Measurements from ENCODE around the gene FAHD2B. TPM values are rescaled to one million over a fixed set of nuclear protein-coding genes. Genes with fewer than 3 reads are reported as not detected.
"Not testable (repeated sequence)": the region's sequence is repeated elsewhere in the genome, so short reads cannot be mapped to it uniquely, and the experiment has no call there.

The FAHD2B gene
- total RNA-seq, 2 donors from 2014 or later, result 20.8 to 22.9 TPM

- DNase-seq (ENCODE audit: low spot score), result no peak
- Histone ChIP-seq H3K27ac (no peak overlapping the region), H3K4me1 (no peaks in the 10 kb centered on the region), H3K4me3 (no peak overlapping the region), H3K9me3 (no peaks in the 10 kb centered on the region), H3K36me3 (no peaks in the 10 kb centered on the region), H3K27me3 (no peaks in the 10 kb centered on the region)
- no peak for TF ChIP-seq CTCF (IDR thresholded peaks at IDR 0.05)
Measured at GRCh38 chr2:97068074-97068473, 26.6 kb downstream of the FAHD2B start.

- no peaks in the 10 kb centered on the region for H3K9me3 ChIP-seq
Measured at GRCh38 chr2:97067279-97068004, 27.2 kb downstream of the FAHD2B start.

GRCh38 chr2:97066030-97066429, 28.7 kb downstream of the FAHD2B start:
- not testable (repeated sequence) for H3K9me3 ChIP-seq; H3K4me1 ChIP-seq; H3K36me3 ChIP-seq; DNase-seq (ENCODE audit: low spot score); H3K27me3 ChIP-seq; H3K27ac ChIP-seq; H3K4me3 ChIP-seq

More at GRCh38 chr2:97067279-97068004, 27.2 kb downstream of the FAHD2B start:
- Histone ChIP-seq H3K4me1 (no peaks in the 10 kb centered on the region), H3K4me3 (no peak overlapping the region), H3K36me3 (no peaks in the 10 kb centered on the region), H3K27me3 (no peaks in the 10 kb centered on the region), H3K27ac (no peak overlapping the region)
- DNase-seq (ENCODE audit: low spot score), result no peak
- no peak for TF ChIP-seq CTCF (IDR thresholded peaks at IDR 0.05)

- not testable (repeated sequence) for H3K4me1 ChIP-seq; H3K27ac ChIP-seq; DNase-seq (ENCODE audit: low spot score); H3K36me3 ChIP-seq; H3K27me3 ChIP-seq; H3K9me3 ChIP-seq; H3K4me3 ChIP-seq
Measured at GRCh38 chr2:97062020-97062419, 32.7 kb downstream of the FAHD2B start.

- H3K36me3 ChIP-seq; H3K27ac ChIP-seq; H3K4me1 ChIP-seq; H3K9me3 ChIP-seq; H3K4me3 ChIP-seq; H3K27me3 ChIP-seq; DNase-seq (ENCODE audit: low spot score): not testable (repeated sequence)
Measured at GRCh38 chr2:97059782-97060181, 34.9 kb downstream of the FAHD2B start.

- not testable (repeated sequence) for H3K4me3 ChIP-seq; H3K27me3 ChIP-seq; H3K36me3 ChIP-seq; H3K27ac ChIP-seq; H3K9me3 ChIP-seq; H3K4me1 ChIP-seq; DNase-seq (ENCODE audit: low spot score)
Measured at GRCh38 chr2:97056150-97056549, 38.5 kb downstream of the FAHD2B start.

- DNase-seq (ENCODE audit: low spot score); H3K9me3 ChIP-seq; H3K4me3 ChIP-seq; H3K36me3 ChIP-seq; H3K27ac ChIP-seq; H3K27me3 ChIP-seq; H3K4me1 ChIP-seq: not testable (repeated sequence)
Measured at GRCh38 chr2:97050032-97050431, 44.6 kb downstream of the FAHD2B start.

- H3K27ac ChIP-seq; DNase-seq (ENCODE audit: low spot score); H3K4me1 ChIP-seq; H3K36me3 ChIP-seq; H3K27me3 ChIP-seq; H3K9me3 ChIP-seq; H3K4me3 ChIP-seq: not testable (repeated sequence)
Measured at GRCh38 chr2:97048448-97048847, 46.2 kb downstream of the FAHD2B start.

GRCh38 chr2:97046676-97047075, 48.0 kb downstream of the FAHD2B start:
- not testable (repeated sequence) for H3K36me3 ChIP-seq; H3K27me3 ChIP-seq; H3K27ac ChIP-seq; H3K4me1 ChIP-seq; H3K9me3 ChIP-seq; H3K4me3 ChIP-seq; DNase-seq (ENCODE audit: low spot score)

- not testable (repeated sequence) for H3K27ac ChIP-seq; H3K9me3 ChIP-seq; H3K27me3 ChIP-seq; H3K36me3 ChIP-seq; DNase-seq (ENCODE audit: low spot score); H3K4me1 ChIP-seq; H3K4me3 ChIP-seq
Measured at GRCh38 chr2:97045895-97046499, 48.7 kb downstream of the FAHD2B start.
